H9 (cell line): Measurements from ENCODE around the gene DENND1A. TPM values are rescaled to one million over a fixed set of nuclear protein-coding genes. Genes with fewer than 3 reads are reported as not detected.

Experiments used
- DNase-seq: peaks from one replicate; pipeline ENCODE4 v3.0.0-alpha.2; 2017
- H2AFZ ChIP-seq: one replicate; pipeline ENCODE4 v1.6.1; 2013; ENCODE audit warnings: mild to moderate bottlenecking, low read length, control low read depth, moderate library complexity
- H2AK5ac ChIP-seq: 2 replicates; pipeline ENCODE4 v1.6.1; 2013; ENCODE audit warnings: low read length, control low read depth, mixed read lengths; ENCODE audit not compliant: insufficient read length
- H2BK120ac ChIP-seq: one replicate; pipeline ENCODE4 v1.6.1; 2013; ENCODE audit warnings: low read depth, mild to moderate bottlenecking, low read length, control low read depth, inconsistent platforms; ENCODE audit not compliant: poor library complexity, severe bottlenecking
- H2BK12ac ChIP-seq: 2 replicates; pipeline ENCODE4 v1.6.1; 2013; ENCODE audit warnings: low read length, control low read depth, mixed read lengths, low read depth; ENCODE audit not compliant: insufficient read length
- H2BK15ac ChIP-seq: 2 replicates; pipeline ENCODE4 v1.6.1; 2013; ENCODE audit warnings: low read depth, low read length, control low read depth
- H2BK20ac ChIP-seq: one replicate; pipeline ENCODE4 v1.6.1; 2013; ENCODE audit warnings: low read depth, mild to moderate bottlenecking, low read length, control low read depth, inconsistent platforms; ENCODE audit not compliant: poor library complexity, severe bottlenecking
- H2BK5ac ChIP-seq: 2 replicates; pipeline ENCODE4 v1.6.1; 2013; ENCODE audit warnings: low read length, control low read depth, mixed read lengths; ENCODE audit not compliant: insufficient read length
- H3K14ac ChIP-seq: 2 replicates; pipeline ENCODE4 v1.6.1; 2013; ENCODE audit warnings: low read length, control low read depth; ENCODE audit not compliant: insufficient read depth
- H3K18ac ChIP-seq: 2 replicates; pipeline ENCODE4 v1.6.1; 2013; ENCODE audit warnings: low read depth, mild to moderate bottlenecking, mixed read lengths, low read length, control low read depth; ENCODE audit not compliant: insufficient read length
- H3K23ac ChIP-seq: 2 replicates; pipeline ENCODE4 v1.6.1; 2013; ENCODE audit warnings: low read length, control low read depth, mixed read lengths, low read depth; ENCODE audit not compliant: insufficient read length
- H3K23me2 ChIP-seq: 2 replicates; pipeline ENCODE4 v1.6.1; 2013; ENCODE audit warnings: low read depth, mild to moderate bottlenecking, mixed read lengths, low read length, control low read depth; ENCODE audit not compliant: insufficient read length, poor library complexity, severe bottlenecking
- H3K27ac ChIP-seq: 2 replicates; pipeline ENCODE4 v1.5.1; 2013; ENCODE audit warnings: low read length, control low read depth, mixed read lengths, low read depth; ENCODE audit not compliant: insufficient read length
- H3K27me3 ChIP-seq: 2 replicates; pipeline ENCODE4 v1.6.1; 2013; ENCODE audit warnings: low read length, control low read depth, inconsistent platforms; ENCODE audit not compliant: insufficient read depth
- H3K4ac ChIP-seq: 2 replicates; pipeline ENCODE4 v1.6.1; 2013; ENCODE audit warnings: low read depth, mild to moderate bottlenecking, control low read depth, inconsistent platforms, low read length, moderate library complexity
- H3K4me1 ChIP-seq: 2 replicates; pipeline ENCODE4 v1.6.1; 2013; ENCODE audit warnings: low read length, control low read depth, inconsistent platforms; ENCODE audit not compliant: insufficient read depth
- H3K4me2 ChIP-seq: 2 replicates; pipeline ENCODE4 v1.6.1; 2013; ENCODE audit warnings: low read length, control low read depth, mixed read lengths; ENCODE audit not compliant: insufficient read length, insufficient read depth
- H3K56ac ChIP-seq: 2 replicates; pipeline ENCODE4 v1.6.1; 2013; ENCODE audit warnings: low read depth, mild to moderate bottlenecking, mixed read lengths, low read length, control low read depth; ENCODE audit not compliant: insufficient read length
- H3K79me1 ChIP-seq: 2 replicates; pipeline ENCODE4 v1.6.1; 2013; ENCODE audit warnings: low read depth, mild to moderate bottlenecking, moderate library complexity, low read length, control low read depth, inconsistent platforms; ENCODE audit not compliant: insufficient read depth, poor library complexity, severe bottlenecking
- H3K79me2 ChIP-seq: 2 replicates; pipeline ENCODE4 v1.6.1; 2013; ENCODE audit warnings: low read length, control low read depth, inconsistent platforms; ENCODE audit not compliant: insufficient read depth
- H3K9ac ChIP-seq: 2 replicates; pipeline ENCODE4 v1.6.1; 2013; ENCODE audit warnings: low read length, control low read depth, mixed read lengths; ENCODE audit not compliant: insufficient read length; ENCODE audit errors: extremely low read depth
- H3K9me3 ChIP-seq: one replicate; pipeline ENCODE4 v1.6.1; 2013; ENCODE audit warnings: low read depth, low read length, inconsistent platforms; ENCODE audit not compliant: control insufficient read depth
- H3T11ph ChIP-seq: one replicate; pipeline ENCODE4 v1.6.1; 2013; ENCODE audit warnings: mild to moderate bottlenecking, low read length, control low read depth, inconsistent platforms
- H4K20me1 ChIP-seq: one replicate; pipeline ENCODE4 v1.6.1; 2013; ENCODE audit not compliant: control insufficient read depth, insufficient read length, insufficient read depth
- H4K5ac ChIP-seq: 2 replicates; pipeline ENCODE4 v1.6.1; 2013; ENCODE audit warnings: low read depth, mild to moderate bottlenecking, mixed read lengths, low read length, control low read depth; ENCODE audit not compliant: insufficient read length
- H4K8ac ChIP-seq: replicated peaks from 2 replicates; pipeline ENCODE4 v1.6.1; 2013; ENCODE audit warnings: low read length, control low read depth, mixed read lengths, low read depth; ENCODE audit not compliant: insufficient read length
- H4K91ac ChIP-seq: 2 replicates; pipeline ENCODE4 v1.6.1; 2013; ENCODE audit warnings: low read depth, mild to moderate bottlenecking, moderate library complexity, mixed read lengths, low read length, control low read depth; ENCODE audit not compliant: insufficient read length
- H3K27ac Mint-ChIP-seq, 3 experiments: 2 replicates in 2 of 3; 3 replicates in 1 of 3; pipeline ENCODE4 v1.8.0; 2020 to 2021; ENCODE audit warnings: mixed read lengths in 3 of 3, mild to moderate bottlenecking in 1 of 3, moderate library complexity in 1 of 3
- H3K27me3 Mint-ChIP-seq: 2 replicates; pipeline ENCODE4 v1.8.0; 2021; ENCODE audit warnings: low read depth, mild to moderate bottlenecking, moderate library complexity, mixed read lengths
- H3K36me3 Mint-ChIP-seq, 3 experiments: 2 replicates in 2 of 3; 3 replicates in 1 of 3; pipeline ENCODE4 v1.8.0; 2020 to 2021; ENCODE audit warnings: low read depth in 3 of 3, mixed read lengths in 3 of 3; ENCODE audit not compliant: insufficient read depth in 1 of 3
- H3K4me1 Mint-ChIP-seq, 2 experiments: 2 replicates each; pipeline ENCODE4 v1.8.0; 2020; ENCODE audit warnings: mixed read lengths in 2 of 2
- H3K4me3 Mint-ChIP-seq, 2 experiments: 2 replicates in 1 of 2; 3 replicates in 1 of 2; pipeline ENCODE4 v1.8.0; 2020 to 2021; ENCODE audit warnings: mild to moderate bottlenecking in 2 of 2, mixed read lengths in 2 of 2, moderate library complexity in 1 of 2
- H3K9me3 Mint-ChIP-seq, 2 experiments: 2 replicates in 1 of 2; 3 replicates in 1 of 2; pipeline ENCODE4 v1.8.0; 2020; ENCODE audit warnings: mild to moderate bottlenecking in 2 of 2, mixed read lengths in 2 of 2, moderate library complexity in 1 of 2
- CTCF ChIP-seq: fragments of 200-600 bp; sonication (generic); conservative IDR thresholded peaks from 3 replicates; pipeline ENCODE4 v1.8.0; 2021; ENCODE audit warnings: antibody characterized with exemption, mild to moderate bottlenecking
- WGBS: extraction: QIAGEN DNeasy Blood & Tissue Kit; methylation state at CpG from one replicate; pipeline ENCODE4 v1.1.7; 2013; ENCODE audit warnings: missing lambda C conversion rate, low lambda C conversion rate, mixed read lengths; ENCODE audit not compliant: insufficient read length; ENCODE audit errors: extremely low coverage; 5-methylcytosine and 5-hydroxymethylcytosine counted together
- total RNA-seq: library from RNA; stranded (reverse); gene quantifications from 2 replicates; pipeline ENCODE4 v1.2.1, GENCODE V29; 2021

The DENND1A gene
- total RNA-seq, 1 experiment from 2014 or later, result 20.4 TPM

DNA sequence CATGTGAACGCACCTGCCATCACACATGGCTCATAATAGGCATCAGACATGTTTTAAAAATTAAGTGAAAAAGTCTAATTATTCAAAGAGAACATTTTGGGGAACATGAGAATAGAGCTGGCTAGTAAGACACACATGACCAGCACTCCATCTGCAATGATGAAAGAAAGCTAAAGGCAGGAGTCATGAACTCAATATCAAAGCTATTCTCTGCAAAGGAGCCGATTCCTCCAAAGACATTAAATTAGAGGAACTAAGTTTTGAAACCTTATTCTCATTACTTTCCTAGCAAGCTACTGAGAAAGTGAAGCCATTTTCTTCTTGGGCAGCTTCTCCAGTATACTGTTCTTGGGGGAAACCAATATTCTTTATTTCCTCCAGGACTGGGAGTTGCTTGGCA, 401.9 kb downstream of the DENND1A start:
- H4K20me1 ChIP-seq, result no peaks in the 10 kb centered on the region
- no peak overlapping the region for H2BK120ac ChIP-seq
- no peak overlapping the region for H3K9ac ChIP-seq
- H4K91ac ChIP-seq, result no peak overlapping the region
- H3T11ph ChIP-seq, result no peak overlapping the region
- no peaks in the 10 kb centered on the region for H3K9me3 ChIP-seq
- H3K79me1 ChIP-seq, result no peaks in the 10 kb centered on the region
- H2BK20ac ChIP-seq, result no peak overlapping the region
- no CpG with 5 or more reads among the region's 2 CpGs for WGBS
- H3K27me3 ChIP-seq, result no peaks in the 10 kb centered on the region
- H3K79me2 ChIP-seq, result no peaks in the 10 kb centered on the region
- H2BK5ac ChIP-seq, result no peak overlapping the region
- Mint-ChIP-seq H3K9me3 (peaks cover 2 to 5% of the 10 kb centered on the region in 2 experiments; a peak in 2 of 5 replicates), H3K36me3 (peaks cover 0 to 8% (median 5%) of the 10 kb centered on the region in 3 experiments; a peak in 3 of 7 replicates), H3K27me3 (no peaks in the 10 kb centered on the region), H3K4me1 (peaks cover 0 to 3% of the 10 kb centered on the region in 2 experiments; a peak in 1 of 4 replicates), H3K4me3 (no peak overlapping the region), H3K27ac (no peak overlapping the region)
- no peak overlapping the region for H2BK12ac ChIP-seq
- no peak overlapping the region for H3K23ac ChIP-seq
- H3K27ac ChIP-seq, result no peak overlapping the region
- no peaks in the 10 kb centered on the region for H3K4me1 ChIP-seq
- no peak for TF ChIP-seq CTCF
- no peak overlapping the region for H3K18ac ChIP-seq
- H3K56ac ChIP-seq, result no peak overlapping the region
- H2AFZ ChIP-seq, result no peak overlapping the region
- no peak overlapping the region for H4K5ac ChIP-seq
- H4K8ac ChIP-seq, result no peak overlapping the region
- no peaks in the 10 kb centered on the region for H3K23me2 ChIP-seq
- no peak overlapping the region for H3K4me2 ChIP-seq
- no peak overlapping the region for H3K4ac ChIP-seq
- DNase-seq, result no peak
- H2AK5ac ChIP-seq, result no peak overlapping the region
- H3K14ac ChIP-seq, result no peak overlapping the region
- H2BK15ac ChIP-seq, result no peak overlapping the region
